Natural killer cell (primary cell): ENCODE results near the gene LGSN. TPM values are rescaled to one million over a fixed set of nuclear protein-coding genes. Genes with fewer than 3 reads are reported as not detected.

Experiments
- ATAC-seq, 3 donors: fragments of 150-1000 bp in 2 of 3; fragments of 200-7000 bp in 1 of 3; cut with Tn5 transposase; 1 replicate in 1 of 3; 2 replicates in 2 of 3; pipeline ENCODE4 v1.10.0; 2021; ENCODE audit warnings: mild to moderate bottlenecking in 2 of 3, moderate library complexity in 2 of 3
- DNase-seq, 2 donors: peaks; one replicate each; pipeline versions ENCODE4 v3.0.0 to v3.0.0-alpha.2; 2013 to 2021; ENCODE audit warnings: mixed read lengths in 1 of 2
- H3K27ac ChIP-seq: one replicate; pipeline ENCODE4 v1.5.1; 2013; ENCODE audit warnings: mild to moderate bottlenecking, low read length
- H3K27me3 ChIP-seq: one replicate; pipeline ENCODE4 v1.6.1; 2013; ENCODE audit warnings: low read length; ENCODE audit not compliant: control insufficient read depth, insufficient read depth
- H3K36me3 ChIP-seq: one replicate; pipeline ENCODE4 v1.6.1; 2013; ENCODE audit warnings: low read length; ENCODE audit not compliant: control insufficient read depth, insufficient read depth
- H3K4me1 ChIP-seq: one replicate; pipeline ENCODE4 v1.6.1; 2013; ENCODE audit warnings: low read length; ENCODE audit not compliant: control insufficient read depth, insufficient read depth
- H3K4me3 ChIP-seq: one replicate; pipeline ENCODE4 v1.5.1; 2013; ENCODE audit warnings: low read length
- H3K9me3 ChIP-seq: one replicate; pipeline ENCODE4 v1.6.1; 2013; ENCODE audit warnings: low read length; ENCODE audit not compliant: control insufficient read depth, insufficient read depth
- H3K27ac Mint-ChIP-seq, 2 donors: one replicate each; pipeline ENCODE4 v1.8.0; 2022; ENCODE audit warnings: mild to moderate bottlenecking in 2 of 2, mixed read lengths in 2 of 2, moderate library complexity in 1 of 2
- H3K27me3 Mint-ChIP-seq, 2 donors: one replicate each; pipeline ENCODE4 v1.8.0; 2022; ENCODE audit warnings: low read depth in 2 of 2, mixed read lengths in 2 of 2
- H3K36me3 Mint-ChIP-seq: one replicate; pipeline ENCODE4 v1.8.0; 2022; ENCODE audit warnings: mixed read lengths
- H3K4me1 Mint-ChIP-seq, 2 donors: one replicate each; pipeline ENCODE4 v1.8.0; 2022; ENCODE audit warnings: mixed read lengths in 2 of 2
- H3K4me3 Mint-ChIP-seq: one replicate; pipeline ENCODE4 v1.8.0; 2022; ENCODE audit warnings: mild to moderate bottlenecking, moderate library complexity, mixed read lengths
- H3K9me3 Mint-ChIP-seq, 2 donors: one replicate each; pipeline ENCODE4 v1.8.0; 2022; ENCODE audit warnings: mixed read lengths in 2 of 2
- CTCF ChIP-seq: fragments of 200-600 bp; IDR thresholded peaks from one replicate; pipeline ENCODE4 v1.8.0; 2022; ENCODE audit warnings: antibody characterized with exemption
- WGBS: methylation state at CpG from one replicate; pipeline ENCODE4 v1.1.7; 2013; ENCODE audit warnings: missing lambda C conversion rate; ENCODE audit not compliant: insufficient coverage; 5-methylcytosine and 5-hydroxymethylcytosine counted together
- intact Hi-C: fragments of 100-400 bp; cut with micrococcal nuclease; formaldehyde crosslinking; loops from one replicate; pipeline ENCODE4 v1.14.2; 2022
- total RNA-seq, 4 donors: library from RNA; stranded (reverse); fragments of 120-200 nt in 1 of 4; gene quantifications; one replicate each; pipeline versions ENCODE4 v1.2.3 to v1.2.4, GENCODE V29; 2013 to 2022

Gene LGSN
- total RNA-seq, 3 donors from 2014 or later (not counting 1 experiment from before 2014, with no cell fraction given): not detected

- H3K4me3 ChIP-seq: no peak overlapping the region
- intact Hi-C loops: loop anchor here (2.0 to 10.0 kb wide), 2 partner anchors 223 to 413 kb away; partner anchors contain the start of genes LOC128125822 and PTP4A1
- WGBS: 44% methylated on average over 4 of the region's 4 CpGs
- Mint-ChIP-seq H3K27ac (peak overlapping the region; percentile 77 to 81), H3K9me3 (no peaks in the 10 kb centered on the region), H3K4me3 (peak overlapping the region; percentile 55), H3K27me3 (no peaks in the 10 kb centered on the region), H3K36me3 (no peaks in the 10 kb centered on the region), H3K4me1 (peaks cover 15 to 20% of the 10 kb centered on the region in 2 donors)
- no peaks in the 10 kb centered on the region for H3K9me3 ChIP-seq
- H3K27me3 ChIP-seq: no peaks in the 10 kb centered on the region
- H3K27ac ChIP-seq: no peak overlapping the region
- H3K4me1 ChIP-seq: peaks cover 5% of the 10 kb centered on the region
- DNase-seq (peak in 1 of 2 donors; percentile 14), ATAC-seq (no peak)
- H3K36me3 ChIP-seq: no peaks in the 10 kb centered on the region
- TF ChIP-seq CTCF: peak; percentile 20
Measured at GRCh38 chr6:63352069-63352543, 32.3 kb upstream of the LGSN start.

GRCh38 chr6:63349401-63349800 is 29.6 kb upstream of the LGSN start:
- no peak for TF ChIP-seq CTCF
- H3K36me3 Mint-ChIP-seq: no peaks in the 10 kb centered on the region
- peaks cover 5% of the 10 kb centered on the region for H3K4me1 ChIP-seq
- intact Hi-C loops: no loop called here
- no peaks in the 10 kb centered on the region for H3K27me3 ChIP-seq
- no peaks in the 10 kb centered on the region for H3K9me3 Mint-ChIP-seq
- no peaks in the 10 kb centered on the region for H3K27me3 Mint-ChIP-seq
- no peak overlapping the region for H3K4me3 ChIP-seq
- ATAC-seq (peak in 1 of 3 donors; percentile 39), DNase-seq (no peak)
- H3K4me1 Mint-ChIP-seq: peaks cover 15 to 20% of the 10 kb centered on the region in 2 donors
- H3K27ac Mint-ChIP-seq: no peak overlapping the region
- WGBS: 33% methylated on average over 3 of the region's 3 CpGs
- no peak overlapping the region for H3K27ac ChIP-seq
- no peak overlapping the region for H3K4me3 Mint-ChIP-seq
- H3K9me3 ChIP-seq: no peaks in the 10 kb centered on the region
- no peaks in the 10 kb centered on the region for H3K36me3 ChIP-seq

- Mint-ChIP-seq H3K36me3 (no peaks in the 10 kb centered on the region), H3K27me3 (no peaks in the 10 kb centered on the region), H3K4me1 (peaks cover 15 to 20% of the 10 kb centered on the region in 2 donors), H3K27ac (no peak overlapping the region), H3K9me3 (no peaks in the 10 kb centered on the region), H3K4me3 (no peak overlapping the region)
- H3K27me3 ChIP-seq: no peaks in the 10 kb centered on the region
- H3K36me3 ChIP-seq: no peaks in the 10 kb centered on the region
- H3K4me3 ChIP-seq: no peak overlapping the region
- ATAC-seq (no peak), DNase-seq (no peak)
- no peak for TF ChIP-seq CTCF
- peaks cover 5% of the 10 kb centered on the region for H3K4me1 ChIP-seq
- no peaks in the 10 kb centered on the region for H3K9me3 ChIP-seq
- no peak overlapping the region for H3K27ac ChIP-seq
- WGBS: 87% methylated on average over 3 of the region's 3 CpGs
- intact Hi-C loops: no loop called here
Measured at GRCh38 chr6:63348836-63349235, 29.1 kb upstream of the LGSN start.

- Histone ChIP-seq H3K9me3 (no peaks in the 10 kb centered on the region), H3K36me3 (no peaks in the 10 kb centered on the region), H3K27ac (no peak overlapping the region), H3K4me3 (no peak overlapping the region), H3K27me3 (no peaks in the 10 kb centered on the region), H3K4me1 (peaks cover 5% of the 10 kb centered on the region)
- no peak overlapping the region for H3K4me3 Mint-ChIP-seq
- H3K27ac Mint-ChIP-seq: no peak overlapping the region
- ATAC-seq: no peak
- peaks cover 8 to 13% of the 10 kb centered on the region in 2 donors for H3K4me1 Mint-ChIP-seq
- no peak for DNase-seq
- WGBS: 75% methylated on average over 1 of the region's 2 CpGs
- H3K36me3 Mint-ChIP-seq: no peaks in the 10 kb centered on the region
- no peak for TF ChIP-seq CTCF
- H3K27me3 Mint-ChIP-seq: no peaks in the 10 kb centered on the region
- H3K9me3 Mint-ChIP-seq: no peaks in the 10 kb centered on the region
- intact Hi-C loops: no loop called here
Measured at GRCh38 chr6:63347599-63347998, 27.8 kb upstream of the LGSN start.
